GM19351 (cell line): ENCODE measurements around the gene CAPN9.

Experiments used
- ATAC-seq: cut with Tn5 transposase; IDR thresholded peaks from one replicate; pipeline ENCODE4 v1.9.1; 2021; ENCODE audit warnings: mild to moderate bottlenecking, moderate library complexity; ENCODE audit not compliant: unreplicated experiment

CAPN9 gene

GRCh38 chr1:230794871-230795605 is 47.9 kb downstream of the CAPN9 start:
- ATAC-seq = no peak

GRCh38 chr1:230796626-230797025 is 49.4 kb downstream of the CAPN9 start:
- no peak for ATAC-seq

GRCh38 chr1:230797376-230797920 is 50.3 kb downstream of the CAPN9 start:
- ATAC-seq = no peak

GRCh38 chr1:230797942-230798365 is 50.8 kb downstream of the CAPN9 start:
- no peak for ATAC-seq

- ATAC-seq = no peak
These were observed 51.3 kb downstream of the CAPN9 start for GRCh38 chr1:230798491-230798890.

GRCh38 chr1:230800891-230801840 is 54.0 kb downstream of the CAPN9 start:
- no peak for ATAC-seq

- no peak for ATAC-seq
These were observed 57.2 kb downstream of the CAPN9 start for GRCh38 chr1:230804396-230804795.

- ATAC-seq = no peak
These were observed 59.4 kb downstream of the CAPN9 start for GRCh38 chr1:230806552-230806951.

- ATAC-seq = no peak
These were observed 59.8 kb downstream of the CAPN9 start for GRCh38 chr1:230807029-230807428.

- ATAC-seq = no peak
These were observed 60.5 kb downstream of the CAPN9 start for GRCh38 chr1:230807561-230808280.

GRCh38 chr1:230808281-230808872 is 61.2 kb downstream of the CAPN9 start:
- no peak for ATAC-seq

- ATAC-seq = no peak
These were observed 62.2 kb downstream of the CAPN9 start for GRCh38 chr1:230809256-230809990.

GRCh38 chr1:230812568-230812967 is 65.4 kb downstream of the CAPN9 start:
- ATAC-seq = no peak

GRCh38 chr1:230814949-230815692 is 67.9 kb downstream of the CAPN9 start:
- ATAC-seq = no peak

GRCh38 chr1:230816018-230816417 is 68.8 kb downstream of the CAPN9 start:
- ATAC-seq = no peak

GRCh38 chr1:230818367-230818766 is 71.2 kb downstream of the CAPN9 start:
- no peak for ATAC-seq

GRCh38 chr1:230818901-230819300 is 71.7 kb downstream of the CAPN9 start:
- ATAC-seq = no peak

GRCh38 chr1:230819976-230820375 is 72.8 kb downstream of the CAPN9 start:
- ATAC-seq = no peak

- no peak for ATAC-seq
These were observed 73.4 kb downstream of the CAPN9 start for GRCh38 chr1:230820568-230820967.
